K562 (cell line): ENCODE results near the gene CHCHD6. TPM values are rescaled to one million over a fixed set of nuclear protein-coding genes. Genes with fewer than 3 reads are reported as not detected.

Experiments used
- CBX8 ChIP-seq: fragments of 200-600 bp; sonication (generic); IDR thresholded peaks from 2 replicates; pipeline ENCODE4 v1.6.1; 2012; ENCODE audit warnings: borderline replicate concordance, mixed run types, low read depth, mild to moderate bottlenecking, moderate library complexity, mixed read lengths, low read length, control low read depth, inconsistent platforms; ENCODE audit not compliant: poor library complexity, severe bottlenecking; ENCODE audit errors: extremely low read depth
- E2F1 ChIP-seq: sonication (generic); formaldehyde crosslinking; IDR thresholded peaks from 2 replicates; pipeline ENCODE4 v1.8.1; 2023; ENCODE audit warnings: mild to moderate bottlenecking, missing genetic modification reagents, moderate library complexity
- ELF1 ChIP-seq: fragments of 200-800 bp; sonication (Bioruptor generic); IDR thresholded peaks from 2 replicates; pipeline ENCODE4 v1.6.1; 2016; ENCODE audit warnings: missing genetic modification characterization, missing compliant biosample characterization
- MCM3 ChIP-seq: fragments of 450-650 bp; IDR thresholded peaks from 2 replicates; pipeline ENCODE4 v1.6.1; 2016
- RFX5 ChIP-seq: IDR thresholded peaks from 2 replicates; pipeline ENCODE4 v1.6.1; 2011; ENCODE audit warnings: low read depth, mild to moderate bottlenecking, improper control_type of control experiment, low read length
- SOX6 ChIP-seq: fragments of 450-650 bp; IDR thresholded peaks from 2 replicates; pipeline ENCODE4 v1.6.1; 2014; ENCODE audit warnings: mild to moderate bottlenecking
- ZBTB7A ChIP-seq: IDR thresholded peaks from 2 replicates; pipeline ENCODE4 v1.6.1; 2011; ENCODE audit warnings: low read depth, mild to moderate bottlenecking, low read length, moderate library complexity, borderline replicate concordance; ENCODE audit not compliant: control insufficient read depth
- polyA plus RNA-seq, 8 experiments: library from polyadenylated mRNA; depleted of rRNA in 4 of 8; stranded (reverse) in 5 of 8; unstranded in 3 of 8; fragments of >200 nt; fragmentation: Nextera tagmentation in 2 of 8; fragmentation: Illumina TruSeq in 1 of 8; extraction: Ambion mirVana in 2 of 8; extraction: Trizol in 1 of 8; gene quantifications; 2 replicates each; pipeline versions ENCODE4 v1.2.1 to v1.2.3, GENCODE V29; 2011 to 2014; ENCODE audit warnings: inconsistent platforms in 1 of 8, missing spikeins in 1 of 8
- total RNA-seq, 7 experiments: library from RNA; depleted of rRNA in 6 of 7; stranded (reverse); fragments of >200 nt in 6 of 7; fragmentation: Illumina TruSeq in 2 of 7; extraction: Trizol in 2 of 7; gene quantifications; 2 replicates each; pipeline versions ENCODE4 v1.2.1 to v1.2.3, GENCODE V29; 2011 to 2021; ENCODE audit warnings: low replicate concordance in 1 of 7
- TF ChIP-seq, protein P1 (sequence below), 2 experiments: fragments of 450-650 bp in 1 of 2; IDR thresholded peaks; 2 replicates each; pipeline ENCODE4 v1.6.1; 2011 to 2017; ENCODE audit warnings: low read depth in 2 of 2, antibody characterized with exemption in 1 of 2, borderline replicate concordance in 1 of 2, low read length in 1 of 2, mild to moderate bottlenecking in 1 of 2, mixed read lengths in 1 of 2; ENCODE audit not compliant: control insufficient read depth in 1 of 2

The CHCHD6 gene
- total and polyA plus RNA-seq, 9 of the 15 experiments (the other 6 are each of a cell fraction or from before 2014, with no cell fraction given), result 4.6 to 18.6 (median 10.9) TPM

- TF ChIP-seq ZBTB7A, result peak; percentile 60; the same call in 1 of the 2 replicates
- TF ChIP-seq MCM3, result no peak
- TF ChIP-seq E2F1, result no peak
- TF ChIP-seq, protein P1, sequence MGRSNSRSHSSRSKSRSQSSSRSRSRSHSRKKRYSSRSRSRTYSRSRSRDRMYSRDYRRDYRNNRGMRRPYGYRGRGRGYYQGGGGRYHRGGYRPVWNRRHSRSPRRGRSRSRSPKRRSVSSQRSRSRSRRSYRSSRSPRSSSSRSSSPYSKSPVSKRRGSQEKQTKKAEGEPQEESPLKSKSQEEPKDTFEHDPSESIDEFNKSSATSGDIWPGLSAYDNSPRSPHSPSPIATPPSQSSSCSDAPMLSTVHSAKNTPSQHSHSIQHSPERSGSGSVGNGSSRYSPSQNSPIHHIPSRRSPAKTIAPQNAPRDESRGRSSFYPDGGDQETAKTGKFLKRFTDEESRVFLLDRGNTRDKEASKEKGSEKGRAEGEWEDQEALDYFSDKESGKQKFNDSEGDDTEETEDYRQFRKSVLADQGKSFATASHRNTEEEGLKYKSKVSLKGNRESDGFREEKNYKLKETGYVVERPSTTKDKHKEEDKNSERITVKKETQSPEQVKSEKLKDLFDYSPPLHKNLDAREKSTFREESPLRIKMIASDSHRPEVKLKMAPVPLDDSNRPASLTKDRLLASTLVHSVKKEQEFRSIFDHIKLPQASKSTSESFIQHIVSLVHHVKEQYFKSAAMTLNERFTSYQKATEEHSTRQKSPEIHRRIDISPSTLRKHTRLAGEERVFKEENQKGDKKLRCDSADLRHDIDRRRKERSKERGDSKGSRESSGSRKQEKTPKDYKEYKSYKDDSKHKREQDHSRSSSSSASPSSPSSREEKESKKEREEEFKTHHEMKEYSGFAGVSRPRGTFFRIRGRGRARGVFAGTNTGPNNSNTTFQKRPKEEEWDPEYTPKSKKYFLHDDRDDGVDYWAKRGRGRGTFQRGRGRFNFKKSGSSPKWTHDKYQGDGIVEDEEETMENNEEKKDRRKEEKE (IDR thresholded peaks at IDR 0.05; ENCODE audit: borderline replicate concordance in 1 of 2, control insufficient read depth in 1 of 2, low read depth in 2 of 2, low read length in 1 of 2), result no peak
- peak; percentile 99 for TF ChIP-seq SOX6
- no peak for TF ChIP-seq CBX8
- peak; percentile 83 for TF ChIP-seq ELF1 (tag)
- TF ChIP-seq RFX5, result no peak
Observed at GRCh38 chr3:126908752-126909275, 204.8 kb downstream of the CHCHD6 start (continued).
